ENCODE measurements around the gene GPR152.
A peak's percentile ranks its signal among the peaks of the same experiment; 100 is the strongest.
"Not testable (repeated sequence)": the region's sequence is repeated elsewhere in the genome, so short reads cannot be mapped to it uniquely, and the experiment has no call there.

Gene GPR152

GRCh38 chr11:67489203-67489884 lies 36.8 kb upstream of the GPR152 start:
- no peak for DNase-seq

GRCh38 chr11:67486481-67487195 lies 34.1 kb upstream of the GPR152 start:
- no peak for DNase-seq

- not testable (repeated sequence) for DNase-seq
Measured at GRCh38 chr11:67485873-67486361, 33.4 kb upstream of the GPR152 start.

- DNase-seq: no peak
Measured at GRCh38 chr11:67484847-67485311, 32.4 kb upstream of the GPR152 start.

GRCh38 chr11:67483831-67484665 lies 31.5 kb upstream of the GPR152 start:
- DNase-seq: no peak

- peak; percentile 81 to 92 for DNase-seq
Measured at GRCh38 chr11:67482827-67483798, 30.6 kb upstream of the GPR152 start, which contains the start of gene AIP. Gene AIP (plus strand): TSS chr11:67483026. CDS start chr11:67483159, 133 bp downstream.

GRCh38 chr11:67482275-67482826 lies 29.8 kb upstream of the GPR152 start:
- no peak for DNase-seq

GRCh38 chr11:67477344-67478050 lies 25.0 kb upstream of the GPR152 start:
- not testable (repeated sequence) for DNase-seq

GRCh38 chr11:67476692-67477091 lies 24.2 kb upstream of the GPR152 start:
- DNase-seq: not testable (repeated sequence)

- DNase-seq: no peak
Measured at GRCh38 chr11:67472882-67473281, 20.4 kb upstream of the GPR152 start.

- DNase-seq: no peak
Measured at GRCh38 chr11:67470337-67471002, 17.9 kb upstream of the GPR152 start.

- no peak for DNase-seq
Measured at GRCh38 chr11:67469508-67469811, 16.9 kb upstream of the GPR152 start.

GRCh38 chr11:67468759-67469507 lies 16.4 kb upstream of the GPR152 start, which contains the start of gene TMEM134:
Gene TMEM134 (minus strand): TSS chr11:67469251. CDS start chr11:67469192, 59 bp downstream.
- DNase-seq: peak; percentile 69 to 79

- DNase-seq: no peak
Measured at GRCh38 chr11:67468456-67468758, 15.9 kb upstream of the GPR152 start.

GRCh38 chr11:67468056-67468455 lies 15.5 kb upstream of the GPR152 start:
- DNase-seq: no peak

GRCh38 chr11:67466962-67467771 lies 14.6 kb upstream of the GPR152 start:
- DNase-seq: no peak

GRCh38 chr11:67466367-67466766 lies 13.8 kb upstream of the GPR152 start:
- DNase-seq: no peak

- not testable (repeated sequence) for DNase-seq
Measured at GRCh38 chr11:67465530-67465929, 13.0 kb upstream of the GPR152 start.

- no peak for DNase-seq
Measured at GRCh38 chr11:67465189-67465510, 12.6 kb upstream of the GPR152 start.

Data from cerebellar nuclear complex (tissue), 1 donor.